K562 (cell line): Measurements from ENCODE around the gene MBNL1. TPM values are rescaled to one million over a fixed set of nuclear protein-coding genes. Genes with fewer than 3 reads are reported as not detected.

Experiments used
- AFF1 ChIP-seq, 2 experiments: fragments of 450-650 bp; IDR thresholded peaks; 2 replicates each; pipeline ENCODE4 v1.6.1; 2018; ENCODE audit warnings: mild to moderate bottlenecking in 2 of 2, low read depth in 1 of 2; ENCODE audit not compliant: partially characterized antibody in 2 of 2
- ARHGAP35 ChIP-seq: fragments of 450-650 bp; IDR thresholded peaks from 2 replicates; pipeline ENCODE4 v1.6.1; 2018; ENCODE audit not compliant: partially characterized antibody
- BRD4 ChIP-seq: fragments of 200-600 bp; sonication (generic); IDR thresholded peaks from 2 replicates; pipeline ENCODE4 v1.6.1; 2017; ENCODE audit warnings: inconsistent platforms
- DPF2 ChIP-seq: fragments of 450-650 bp; IDR thresholded peaks from 2 replicates; pipeline ENCODE4 v1.6.1; 2016
- EP400 ChIP-seq: fragments of 450-650 bp; IDR thresholded peaks from 2 replicates; pipeline ENCODE4 v1.6.1; 2017; ENCODE audit warnings: antibody characterized with exemption, mild to moderate bottlenecking, moderate library complexity
- GABPA ChIP-seq: fragments of 200-800 bp; sonication (Bioruptor generic); conservative IDR thresholded peaks from 2 replicates; pipeline ENCODE4 v1.6.1; 2016; ENCODE audit warnings: low read depth, missing genetic modification characterization, missing compliant biosample characterization
- JUN ChIP-seq, 2 experiments: sonication (generic) in 1 of 2; formaldehyde crosslinking in 1 of 2; IDR thresholded peaks; 2 replicates each; pipeline versions ENCODE4 v1.6.1 to v1.8.0; 2012 to 2022; ENCODE audit warnings: borderline replicate concordance in 2 of 2, mild to moderate bottlenecking in 2 of 2, improper control_type of control experiment in 1 of 2, low read depth in 1 of 2, low read length in 1 of 2, missing genetic modification reagents in 1 of 2
- JUND ChIP-seq, 2 experiments: IDR thresholded peaks; 2 replicates in 1 of 2; 3 replicates in 1 of 2; pipeline ENCODE4 v1.6.1; 2011; ENCODE audit warnings: borderline replicate concordance in 2 of 2, low read depth in 2 of 2, low read length in 2 of 2, improper control_type of control experiment in 1 of 2, missing biosample characterization in 1 of 2, missing genetic modification characterization in 1 of 2, missing genetic modification reagents in 1 of 2
- NBN ChIP-seq: fragments of 450-650 bp; IDR thresholded peaks from 2 replicates; pipeline ENCODE4 v1.6.1; 2016; ENCODE audit warnings: low read depth, mild to moderate bottlenecking
- NCOA6 ChIP-seq: fragments of 450-650 bp; IDR thresholded peaks from 2 replicates; pipeline ENCODE4 v1.6.1; 2017; ENCODE audit warnings: mild to moderate bottlenecking
- RB1 ChIP-seq: fragments of 450-650 bp; IDR thresholded peaks from 2 replicates; pipeline ENCODE4 v1.6.1; 2017; ENCODE audit warnings: low read depth, mild to moderate bottlenecking
- SMARCA4 ChIP-seq: fragments of 450-650 bp; IDR thresholded peaks from 2 replicates; pipeline ENCODE4 v1.6.1; 2016
- ZC3H8 ChIP-seq: fragments of 450-650 bp; IDR thresholded peaks from 2 replicates; pipeline ENCODE4 v1.6.1; 2017
- ZNF282 ChIP-seq: sonication (generic); formaldehyde crosslinking; IDR thresholded peaks from 2 replicates; pipeline ENCODE4 v1.8.1; 2023; ENCODE audit warnings: missing genetic modification reagents
- ZNF318 ChIP-seq, 2 experiments: fragments of 450-650 bp; IDR thresholded peaks; 2 replicates each; pipeline ENCODE4 v1.6.1; 2016; ENCODE audit warnings: mild to moderate bottlenecking in 2 of 2, borderline replicate concordance in 1 of 2, low read depth in 1 of 2, moderate library complexity in 1 of 2
- polyA plus RNA-seq, 8 experiments: library from polyadenylated mRNA; depleted of rRNA in 4 of 8; stranded (reverse) in 5 of 8; unstranded in 3 of 8; fragments of >200 nt; fragmentation: Nextera tagmentation in 2 of 8; fragmentation: Illumina TruSeq in 1 of 8; extraction: Ambion mirVana in 2 of 8; extraction: Trizol in 1 of 8; gene quantifications; 2 replicates each; pipeline versions ENCODE4 v1.2.1 to v1.2.3, GENCODE V29; 2011 to 2014; ENCODE audit warnings: inconsistent platforms in 1 of 8, missing spikeins in 1 of 8
- total RNA-seq, 7 experiments: library from RNA; depleted of rRNA in 6 of 7; stranded (reverse); fragments of >200 nt in 6 of 7; fragmentation: Illumina TruSeq in 2 of 7; extraction: Trizol in 2 of 7; gene quantifications; 2 replicates each; pipeline versions ENCODE4 v1.2.1 to v1.2.3, GENCODE V29; 2011 to 2021; ENCODE audit warnings: low replicate concordance in 1 of 7

Gene MBNL1
- total and polyA plus RNA-seq, 9 of the 15 experiments (the other 6 are each of a cell fraction or from before 2014, with no cell fraction given): 70.3 to 243 (median 220) TPM

DNA sequence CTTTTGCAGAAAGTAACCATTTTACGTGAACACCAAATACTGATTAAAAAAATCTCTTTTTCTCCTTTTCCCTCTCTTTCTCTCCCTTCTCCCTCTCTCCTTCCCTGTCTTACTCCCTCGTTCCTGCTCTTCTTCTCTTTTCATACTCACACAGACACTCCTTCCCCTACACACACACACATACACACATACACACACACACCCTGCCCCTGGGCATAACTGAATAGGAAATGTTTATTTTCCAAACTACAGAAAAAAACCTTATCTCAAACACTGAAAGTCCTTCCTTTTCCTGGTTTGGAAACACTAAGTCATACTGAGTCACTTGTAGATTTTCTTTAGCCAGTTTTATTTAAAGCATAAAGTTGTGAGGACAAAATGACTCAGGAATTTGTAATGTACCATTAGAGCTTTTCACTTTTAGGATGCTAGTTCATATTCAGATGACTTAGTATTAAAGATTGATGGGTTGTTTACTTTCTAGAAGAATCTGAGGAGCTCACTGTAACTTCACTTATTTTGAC is 62.4 kb downstream of the MBNL1 start (continued):
- TF ChIP-seq ZNF318 (IDR thresholded peaks at IDR 0.05; ENCODE audit: borderline replicate concordance in 1 of 2, low read depth in 1 of 2): no peak
- no peak for TF ChIP-seq ZNF282 (CRISPR knock-in tag)
- TF ChIP-seq DPF2: peak; percentile 89
- 0 out of 2 replicates have a peak, but pooled peaks have one; percentile 43 for TF ChIP-seq JUN (IDR thresholded peaks at IDR 0.05; ENCODE audit: borderline replicate concordance, low read depth, low read length)
- TF ChIP-seq JUN (CRISPR knock-in tag; IDR thresholded peaks at IDR 0.05; ENCODE audit: borderline replicate concordance): no peak
- 0 out of 2 replicates have a peak, but pooled peaks have one; percentile 26 for TF ChIP-seq GABPA (tag)
- peak; percentile 70; the same call in 1 of the 2 replicates for TF ChIP-seq JUND (IDR thresholded peaks at IDR 0.05; ENCODE audit: borderline replicate concordance, low read depth, low read length)
- peak; percentile 49; the same call in 2 of the 3 replicates for TF ChIP-seq JUND (tag; IDR thresholded peaks at IDR 0.05; ENCODE audit: borderline replicate concordance, low read depth, low read length)
- TF ChIP-seq ZC3H8: peak; percentile 79; the same call in 1 of the 2 replicates
- TF ChIP-seq SMARCA4: peak; percentile 83
- TF ChIP-seq RB1: no peak
- peak; percentile 67 for TF ChIP-seq NBN
- TF ChIP-seq AFF1 (IDR thresholded peaks at IDR 0.05; ENCODE audit: low read depth in 1 of 2, partially characterized antibody in 2 of 2): peak; percentile 39 to 57
- TF ChIP-seq ARHGAP35: peak; percentile 39
- TF ChIP-seq BRD4: no peak
- peak; percentile 41; the same call in 1 of the 2 replicates for TF ChIP-seq EP400
- 0 out of 2 replicates have a peak, but pooled peaks have one; percentile 4 for TF ChIP-seq NCOA6
